A673 (cell line): ENCODE results near the gene SLC15A5. TPM values are rescaled to one million over a fixed set of nuclear protein-coding genes. Genes with fewer than 3 reads are reported as not detected.

Experiments
- BruUV-seq: library from RNA; stranded (reverse); fragments of 400-500 nt; replicated peaks from 2 replicates; lab custom pipeline; 2021; lab: Mats Ljungman, UMichigan
- CTCF ChIA-PET: fragments of 300-600 bp; sonication (Branson Sonifier 250); formaldehyde crosslinking; loops from one replicate; lab custom pipeline; 2022; ENCODE audit warnings: antibody characterized with exemption; lab: Charles Lee
- POLR2A ChIA-PET: fragments of 300-600 bp; sonication (Branson Sonifier 250); formaldehyde crosslinking; loops from one replicate; lab custom pipeline; 2022; ENCODE audit warnings: antibody characterized with exemption; ENCODE audit not compliant: low non-redundant PET; lab: Charles Lee
- DNase-seq: peaks from one replicate; pipeline ENCODE4 v3.0.0-alpha.2; 2015; ENCODE audit warnings: low spot score
- H3K27ac ChIP-seq: fragments of 200-600 bp; sonication (generic); 2 replicates; pipeline ENCODE4 v1.5.1; 2016; ENCODE audit warnings: mixed run types, low read depth, mild to moderate bottlenecking, mixed read lengths, antibody characterized with exemption, low read length; ENCODE audit not compliant: poor library complexity, severe bottlenecking
- H3K27me3 ChIP-seq: fragments of 200-600 bp; sonication (generic); replicated peaks from 2 replicates; pipeline ENCODE4 v1.6.1; 2017; ENCODE audit warnings: mixed run types, low read depth, mild to moderate bottlenecking, mixed read lengths, antibody characterized with exemption, low read length; ENCODE audit not compliant: insufficient read depth, poor library complexity
- H3K36me3 ChIP-seq: fragments of 200-600 bp; sonication (generic); 2 replicates; pipeline ENCODE4 v1.6.1; 2016; ENCODE audit warnings: mixed run types, mild to moderate bottlenecking, mixed read lengths, antibody characterized with exemption, low read length; ENCODE audit not compliant: insufficient read depth, poor library complexity, severe bottlenecking
- H3K4me1 ChIP-seq: fragments of 200-600 bp; sonication (generic); 2 replicates; pipeline ENCODE4 v1.6.1; 2017; ENCODE audit warnings: mixed run types, mild to moderate bottlenecking, mixed read lengths, antibody characterized with exemption, low read length; ENCODE audit not compliant: insufficient read depth, poor library complexity, severe bottlenecking
- H3K4me3 ChIP-seq: fragments of 200-600 bp; sonication (generic); 2 replicates; pipeline ENCODE4 v1.5.1; 2016; ENCODE audit warnings: low read depth, mixed run types, mild to moderate bottlenecking, mixed read lengths, low read length; ENCODE audit not compliant: poor library complexity, severe bottlenecking
- H3K9me3 ChIP-seq: fragments of 200-600 bp; sonication (generic); 2 replicates; pipeline ENCODE4 v1.6.1; 2016; ENCODE audit warnings: mixed run types, low read depth, mild to moderate bottlenecking, mixed read lengths, antibody characterized with exemption, low read length; ENCODE audit not compliant: poor library complexity, severe bottlenecking
- CTCF ChIP-seq: fragments of 300-800, 200-600 bp; sonication (generic); conservative IDR thresholded peaks from 2 replicates; pipeline ENCODE4 v1.5.1; 2017; ENCODE audit warnings: low read depth, mild to moderate bottlenecking, antibody characterized with exemption, low read length, moderate library complexity, mixed read lengths
- EZH2 ChIP-seq: fragments of 200-600 bp; sonication (generic); IDR thresholded peaks from 2 replicates; pipeline ENCODE4 v1.6.1; 2017; ENCODE audit warnings: borderline replicate concordance, low read depth, mild to moderate bottlenecking, mixed read lengths, antibody characterized with exemption, low read length; ENCODE audit not compliant: poor library complexity, severe bottlenecking
- intact Hi-C: fragments of 100-400 bp; cut with micrococcal nuclease; formaldehyde crosslinking; loops from one replicate; pipeline ENCODE4 v1.10.0; 2022; ENCODE audit not compliant: unreplicated experiment
- total RNA-seq: library from RNA; stranded (reverse); gene quantifications from 2 replicates; pipeline ENCODE4 v1.2.3, GENCODE V29; 2021

Gene SLC15A5
- total RNA-seq, 1 experiment from 2014 or later = not detected

GRCh38 chr12:16229676-16230075, 47.8 kb downstream of the SLC15A5 start:
- Histone ChIP-seq H3K4me1 (peaks cover 15% of the 10 kb centered on the region), H3K27ac (peak overlapping the region; percentile 85), H3K27me3 (no peaks in the 10 kb centered on the region), H3K36me3 (no peaks in the 10 kb centered on the region), H3K4me3 (no peak overlapping the region), H3K9me3 (peaks cover 15% of the 10 kb centered on the region)
- ChIA-PET CTCF (no interaction called here), POLR2A (no interaction called here)
- TF ChIP-seq EZH2 (no peak), CTCF (no peak)
- intact Hi-C loops = no loop called here
- no TSS peak for BruUV-seq
- peak; percentile 91 for DNase-seq

GRCh38 chr12:16228067-16228466, 49.4 kb downstream of the SLC15A5 start:
- H3K36me3 ChIP-seq = no peaks in the 10 kb centered on the region
- DNase-seq = no peak
- BruUV-seq = no TSS peak
- ChIA-PET POLR2A (no interaction called here), CTCF (no interaction called here)
- TF ChIP-seq EZH2 = no peak
- no peak for TF ChIP-seq CTCF
- no peak overlapping the region for H3K4me3 ChIP-seq
- peaks cover 14% of the 10 kb centered on the region for H3K9me3 ChIP-seq
- peaks cover 15% of the 10 kb centered on the region for H3K4me1 ChIP-seq
- H3K27me3 ChIP-seq = no peaks in the 10 kb centered on the region
- H3K27ac ChIP-seq = peak overlapping the region; percentile 85
- intact Hi-C loops = no loop called here

- no peak for DNase-seq
- no peak for TF ChIP-seq CTCF
- ChIA-PET POLR2A (no interaction called here), CTCF (no interaction called here)
- peaks cover 15% of the 10 kb centered on the region for H3K4me1 ChIP-seq
- no peak overlapping the region for H3K27ac ChIP-seq
- H3K4me3 ChIP-seq = no peak overlapping the region
- no peaks in the 10 kb centered on the region for H3K36me3 ChIP-seq
- intact Hi-C loops = no loop called here
- no peaks in the 10 kb centered on the region for H3K27me3 ChIP-seq
- no peaks in the 10 kb centered on the region for H3K9me3 ChIP-seq
- BruUV-seq = no TSS peak
Measured at GRCh38 chr12:16225692-16226091, 51.8 kb downstream of the SLC15A5 start.
